Measurements from ENCODE around the gene NPSR1. TPM values are rescaled to one million over a fixed set of nuclear protein-coding genes. Genes with fewer than 3 reads are reported as not detected.

NPSR1 gene
- polyA plus RNA-seq, 3 donors = not detected

GRCh38 chr7:34886856-34887255, 228.8 kb downstream of the NPSR1 start:
- no peak overlapping the region for H3K27ac ChIP-seq (ENCODE audit: low read depth, low read length)

- WGBS, 3 donors = 76 to 89% (median 89%) methylated on average over 1 of the region's 1 CpG
- H3K27ac ChIP-seq (ENCODE audit: low read depth, low read length) = no peak overlapping the region
These were observed 231.9 kb downstream of the NPSR1 start for GRCh38 chr7:34889951-34890350.

GRCh38 chr7:34895202-34895601, 237.2 kb downstream of the NPSR1 start:
- H3K27ac ChIP-seq (ENCODE audit: low read depth, low read length) = no peak overlapping the region
